Effector memory CD4-positive, alpha-beta T cell (primary cell): ENCODE measurements around the gene FAAP100.

Experiments used
- DNase-seq, 3 donors: peaks; one replicate each; pipeline ENCODE4 v3.0.0-alpha.2; 2020
- H3K27ac ChIP-seq: 2 replicates; pipeline ENCODE4 v1.7.0; 2013; ENCODE audit warnings: mild to moderate bottlenecking, low read length, moderate library complexity; ENCODE audit not compliant: insufficient read depth, poor library complexity, severe bottlenecking
- H3K27me3 ChIP-seq: replicated peaks from 2 replicates; pipeline ENCODE4 v1.7.0; 2013; ENCODE audit warnings: mild to moderate bottlenecking, low read length; ENCODE audit not compliant: insufficient read depth, control insufficient read depth, poor library complexity, severe bottlenecking
- H3K36me3 ChIP-seq: 2 replicates; pipeline ENCODE4 v1.7.0; 2013; ENCODE audit warnings: mild to moderate bottlenecking, low read length, moderate library complexity; ENCODE audit not compliant: control insufficient read depth, insufficient read depth
- H3K4me1 ChIP-seq: 2 replicates; pipeline ENCODE4 v1.7.0; 2013; ENCODE audit warnings: low read length, mild to moderate bottlenecking; ENCODE audit not compliant: control insufficient read depth, insufficient read depth, poor library complexity, severe bottlenecking
- H3K4me3 ChIP-seq: 2 replicates; pipeline ENCODE4 v1.7.0; 2013; ENCODE audit warnings: low read length, low read depth, mild to moderate bottlenecking; ENCODE audit not compliant: insufficient read depth, poor library complexity, severe bottlenecking
- H3K9me3 ChIP-seq: 2 replicates; pipeline ENCODE4 v1.7.0; 2013; ENCODE audit warnings: mild to moderate bottlenecking, low read length, moderate library complexity; ENCODE audit not compliant: control insufficient read depth

Gene FAAP100

DNA sequence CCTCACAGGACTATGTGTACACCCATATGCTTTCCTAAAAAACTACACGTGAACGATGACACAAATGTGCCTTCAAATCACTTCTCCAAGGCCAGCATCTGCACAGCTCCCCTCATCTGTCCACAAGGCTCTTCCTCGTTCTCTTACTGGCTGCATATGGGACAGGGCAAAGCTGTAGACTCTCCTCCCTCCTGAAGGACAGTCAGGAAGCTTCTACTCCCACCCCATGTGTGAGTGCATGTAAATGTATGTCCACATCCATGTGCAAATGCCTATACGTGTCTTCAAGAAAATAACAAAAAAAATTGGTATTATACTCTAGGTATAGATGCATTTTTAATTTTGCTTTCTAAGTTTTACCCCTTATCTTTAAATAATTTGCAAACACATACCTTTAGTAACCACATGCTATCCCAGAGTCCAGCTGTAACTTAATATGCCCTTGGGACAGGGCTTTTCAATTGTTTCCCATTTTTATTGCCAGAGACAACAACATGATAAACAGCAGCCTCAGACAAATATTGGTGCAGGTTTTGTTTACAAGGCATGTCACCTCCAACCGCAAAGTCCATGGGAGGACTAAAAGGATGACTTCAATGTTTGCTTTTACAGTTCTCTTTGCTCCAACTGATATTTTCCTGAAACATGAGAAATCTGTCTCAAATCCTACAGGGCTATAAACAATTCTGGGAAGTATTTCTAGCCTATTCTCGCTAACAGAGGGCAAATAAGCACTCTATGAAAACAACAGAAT lies 31.6 kb upstream of the FAAP100 start:
- H3K4me1 ChIP-seq: no peaks in the 10 kb centered on the region
- DNase-seq: no peak
- H3K36me3 ChIP-seq: peaks cover 57% of the 10 kb centered on the region
- no peak overlapping the region for H3K4me3 ChIP-seq
- no peak overlapping the region for H3K27ac ChIP-seq
- no peaks in the 10 kb centered on the region for H3K9me3 ChIP-seq
- no peaks in the 10 kb centered on the region for H3K27me3 ChIP-seq

DNA sequence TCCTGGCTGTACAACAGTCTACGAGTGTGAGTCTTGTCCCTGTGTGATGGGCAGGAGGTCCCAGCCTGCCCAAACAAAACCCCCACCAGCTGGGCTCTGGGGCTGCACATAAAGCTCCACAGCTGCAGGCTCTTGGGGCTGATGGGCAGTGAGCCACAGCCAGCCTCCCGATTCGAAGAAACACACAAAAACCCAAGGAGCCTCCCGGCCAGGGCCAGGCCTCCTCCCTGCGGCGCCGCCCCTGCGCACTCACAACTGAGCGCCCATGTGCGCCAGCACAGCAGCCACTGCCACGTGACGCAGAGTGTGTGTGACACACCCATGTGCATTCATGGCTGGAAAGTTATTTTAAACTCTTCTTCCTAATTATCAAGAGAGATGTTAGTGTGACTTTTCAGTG lies 30.6 kb upstream of the FAAP100 start:
- Histone ChIP-seq H3K27me3 (no peaks in the 10 kb centered on the region), H3K4me1 (no peaks in the 10 kb centered on the region), H3K36me3 (peaks cover 50% of the 10 kb centered on the region), H3K4me3 (no peak overlapping the region), H3K9me3 (no peaks in the 10 kb centered on the region), H3K27ac (no peak overlapping the region)
- no peak for DNase-seq

GRCh38 chr17:81582341-81582740 lies 30.2 kb upstream of the FAAP100 start:
- Histone ChIP-seq H3K27ac (no peak overlapping the region), H3K4me3 (no peak overlapping the region), H3K36me3 (peaks cover 51% of the 10 kb centered on the region), H3K27me3 (no peaks in the 10 kb centered on the region), H3K9me3 (no peaks in the 10 kb centered on the region), H3K4me1 (no peaks in the 10 kb centered on the region)
- DNase-seq: no peak

DNA sequence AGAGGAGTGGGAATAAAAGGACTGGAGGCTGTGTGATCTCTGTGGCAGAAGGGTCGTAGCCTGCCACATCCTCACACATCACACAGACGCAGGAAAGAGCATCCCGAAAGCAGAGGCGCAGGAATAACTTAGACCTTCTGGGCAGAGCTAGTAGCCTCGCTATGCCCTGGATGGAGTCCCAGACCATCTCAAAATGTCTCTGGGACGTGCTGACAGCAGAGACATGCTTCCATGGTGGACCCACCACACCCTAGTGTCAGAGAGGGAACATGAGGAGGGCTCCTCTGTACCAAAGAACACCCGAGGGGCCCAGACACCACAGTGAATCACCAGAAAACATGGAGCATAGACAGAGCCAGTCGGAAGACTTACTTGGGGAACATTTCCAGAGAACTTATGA lies 29.6 kb upstream of the FAAP100 start:
- Histone ChIP-seq H3K36me3 (peaks cover 48% of the 10 kb centered on the region), H3K9me3 (no peaks in the 10 kb centered on the region), H3K4me3 (no peak overlapping the region), H3K4me1 (no peaks in the 10 kb centered on the region), H3K27me3 (no peaks in the 10 kb centered on the region), H3K27ac (no peak overlapping the region)
- DNase-seq: no peak

DNA sequence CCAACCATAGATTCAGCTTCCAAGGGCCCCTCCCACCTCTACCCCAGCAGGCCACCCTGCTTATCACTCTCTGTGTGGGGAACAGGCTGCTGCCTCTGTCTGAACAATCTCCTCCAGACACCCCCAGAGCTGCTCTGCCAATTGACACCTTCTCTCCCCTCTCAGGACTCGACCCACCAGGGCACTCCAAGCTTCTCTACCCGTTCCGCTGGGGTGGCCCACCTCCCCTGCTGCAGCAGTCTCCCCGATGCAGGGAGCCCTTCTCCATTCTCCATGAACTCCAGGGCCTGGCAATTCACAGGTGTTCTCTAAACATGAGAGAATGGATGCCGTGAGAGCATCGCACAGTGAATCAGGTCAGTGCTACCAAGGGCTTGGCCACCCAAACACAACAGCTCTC lies 28.3 kb upstream of the FAAP100 start:
- Histone ChIP-seq H3K9me3 (no peaks in the 10 kb centered on the region), H3K27ac (no peak overlapping the region), H3K4me1 (no peaks in the 10 kb centered on the region), H3K27me3 (no peaks in the 10 kb centered on the region), H3K4me3 (no peak overlapping the region), H3K36me3 (peaks cover 37% of the 10 kb centered on the region)
- no peak for DNase-seq

DNA sequence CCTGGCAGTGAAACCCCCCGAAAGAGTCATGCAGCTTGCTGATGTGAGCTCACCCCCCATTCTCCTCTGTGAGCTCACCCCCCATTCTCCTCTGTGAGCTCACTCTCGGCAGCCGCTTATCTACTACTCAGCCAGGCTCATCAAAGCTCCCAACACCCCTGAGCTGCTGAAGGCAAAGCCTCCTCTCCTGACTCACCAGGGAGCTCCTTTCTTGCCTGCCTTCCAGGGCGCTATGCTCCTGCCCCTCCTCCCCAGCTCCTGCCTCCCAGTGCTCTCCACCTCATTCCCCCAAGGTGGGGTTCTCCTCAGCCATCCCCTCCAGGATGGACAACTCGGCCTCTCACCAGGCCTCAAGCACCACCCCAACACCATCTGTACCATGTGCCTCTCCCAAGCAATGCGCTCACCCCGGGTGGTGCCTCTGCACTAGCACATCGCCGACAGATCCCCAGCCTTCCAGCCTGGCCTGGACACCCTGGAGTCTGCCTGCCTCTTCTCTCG lies 27.7 kb upstream of the FAAP100 start:
- Histone ChIP-seq H3K27ac (no peak overlapping the region), H3K9me3 (no peaks in the 10 kb centered on the region), H3K4me1 (no peaks in the 10 kb centered on the region), H3K36me3 (peaks cover 37% of the 10 kb centered on the region), H3K4me3 (no peak overlapping the region), H3K27me3 (no peaks in the 10 kb centered on the region)
- DNase-seq: no peak

GRCh38 chr17:81579298-81579697 lies 27.1 kb upstream of the FAAP100 start:
- no peak for DNase-seq
- Histone ChIP-seq H3K4me1 (no peaks in the 10 kb centered on the region), H3K9me3 (no peaks in the 10 kb centered on the region), H3K36me3 (peaks cover 35% of the 10 kb centered on the region), H3K27ac (no peak overlapping the region), H3K27me3 (no peaks in the 10 kb centered on the region), H3K4me3 (no peak overlapping the region)

GRCh38 chr17:81578561-81579225 lies 26.5 kb upstream of the FAAP100 start:
- H3K27ac ChIP-seq: no peak overlapping the region
- peaks cover 35% of the 10 kb centered on the region for H3K36me3 ChIP-seq
- no peaks in the 10 kb centered on the region for H3K4me1 ChIP-seq
- no peak overlapping the region for H3K4me3 ChIP-seq
- H3K9me3 ChIP-seq: no peaks in the 10 kb centered on the region
- no peak for DNase-seq
- no peaks in the 10 kb centered on the region for H3K27me3 ChIP-seq

GRCh38 chr17:81578038-81578441 lies 25.9 kb upstream of the FAAP100 start:
- H3K36me3 ChIP-seq: peaks cover 32% of the 10 kb centered on the region
- no peak overlapping the region for H3K27ac ChIP-seq
- H3K4me3 ChIP-seq: no peak overlapping the region
- no peaks in the 10 kb centered on the region for H3K9me3 ChIP-seq
- no peaks in the 10 kb centered on the region for H3K4me1 ChIP-seq
- H3K27me3 ChIP-seq: no peaks in the 10 kb centered on the region
- DNase-seq: no peak

DNA sequence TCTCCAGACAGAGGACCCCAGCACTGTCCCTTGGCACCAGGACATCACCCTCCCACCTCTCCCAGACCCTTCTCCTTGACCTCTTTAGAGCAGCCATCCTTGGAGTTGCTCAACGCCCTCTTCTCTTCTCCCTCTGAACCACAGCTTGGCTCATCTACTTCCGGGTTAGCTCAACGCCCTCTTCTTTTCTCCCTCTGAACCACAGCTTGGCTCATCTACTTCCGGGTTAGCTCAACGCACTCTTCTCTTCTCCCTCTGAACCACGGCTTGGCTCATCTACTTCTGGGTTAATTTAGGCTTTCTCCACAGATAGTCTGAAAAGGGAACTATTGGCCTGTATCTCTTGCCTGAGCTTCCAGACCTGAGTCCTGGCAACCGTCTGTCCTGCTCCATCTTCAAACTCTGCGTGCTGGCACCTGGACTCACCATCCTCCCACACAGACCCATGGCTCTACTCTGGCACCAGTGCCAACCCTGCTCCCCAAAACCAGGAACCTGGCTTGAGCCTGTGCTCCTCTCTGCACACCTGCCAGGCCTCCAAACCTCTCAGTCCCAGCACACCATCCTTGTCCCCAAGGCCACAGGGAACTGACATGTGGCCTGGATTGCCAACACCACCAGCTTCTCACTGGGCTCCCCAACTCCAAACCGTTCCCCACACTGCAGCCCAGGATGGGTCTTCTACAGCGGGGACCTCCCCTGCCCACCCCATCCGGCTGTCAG lies 25.3 kb upstream of the FAAP100 start:
- H3K36me3 ChIP-seq: peaks cover 26% of the 10 kb centered on the region
- H3K27me3 ChIP-seq: no peaks in the 10 kb centered on the region
- H3K27ac ChIP-seq: no peak overlapping the region
- no peak overlapping the region for H3K4me3 ChIP-seq
- no peaks in the 10 kb centered on the region for H3K9me3 ChIP-seq
- DNase-seq: no peak
- H3K4me1 ChIP-seq: no peaks in the 10 kb centered on the region
